GM21737 (cell line): ENCODE data around the gene ZNF462.
"Not testable (repeated sequence)": the region's sequence is repeated elsewhere in the genome, so short reads cannot be mapped to it uniquely, and the experiment has no call there.

Experiments used
- ATAC-seq: cut with Tn5 transposase; IDR thresholded peaks from one replicate; pipeline ENCODE4 v1.9.1; 2021; ENCODE audit warnings: mild to moderate bottlenecking, moderate library complexity; ENCODE audit not compliant: unreplicated experiment

Gene ZNF462

GRCh38 chr9:106885451-106885850 lies 22.5 kb downstream of the ZNF462 start:
- ATAC-seq: no peak

GRCh38 chr9:106886111-106887046 lies 23.4 kb downstream of the ZNF462 start:
- ATAC-seq: no peak

GRCh38 chr9:106887066-106887465 lies 24.1 kb downstream of the ZNF462 start:
- no peak for ATAC-seq

GRCh38 chr9:106889061-106889590 lies 26.2 kb downstream of the ZNF462 start:
- ATAC-seq: no peak

- no peak for ATAC-seq
Measured at GRCh38 chr9:106890608-106891007, 27.6 kb downstream of the ZNF462 start.

GRCh38 chr9:106891286-106891685 lies 28.3 kb downstream of the ZNF462 start:
- ATAC-seq: no peak

- no peak for ATAC-seq
Measured at GRCh38 chr9:106892632-106893031, 29.7 kb downstream of the ZNF462 start.

- no peak for ATAC-seq
Measured at GRCh38 chr9:106893088-106893487, 30.1 kb downstream of the ZNF462 start.

GRCh38 chr9:106896695-106897094 lies 33.7 kb downstream of the ZNF462 start:
- no peak for ATAC-seq

GRCh38 chr9:106897236-106897635 lies 34.3 kb downstream of the ZNF462 start:
- no peak for ATAC-seq

- no peak for ATAC-seq
Measured at GRCh38 chr9:106897751-106898150, 34.8 kb downstream of the ZNF462 start.

GRCh38 chr9:106900523-106900922 lies 37.6 kb downstream of the ZNF462 start:
- not testable (repeated sequence) for ATAC-seq

- no peak for ATAC-seq
Measured at GRCh38 chr9:106906129-106906528, 43.2 kb downstream of the ZNF462 start.

- no peak for ATAC-seq
Measured at GRCh38 chr9:106911951-106912350, 49.0 kb downstream of the ZNF462 start.

- no peak for ATAC-seq
Measured at GRCh38 chr9:106913276-106913675, 50.3 kb downstream of the ZNF462 start.

GRCh38 chr9:106915851-106916250 lies 52.9 kb downstream of the ZNF462 start:
- no peak for ATAC-seq

- ATAC-seq: no peak
Measured at GRCh38 chr9:106916466-106917235, 53.7 kb downstream of the ZNF462 start.

GRCh38 chr9:106918825-106919509 lies 56.0 kb downstream of the ZNF462 start:
- no peak for ATAC-seq

GRCh38 chr9:106920091-106920490 lies 57.1 kb downstream of the ZNF462 start:
- ATAC-seq: no peak

- no peak for ATAC-seq
Measured at GRCh38 chr9:106920701-106921283, 57.8 kb downstream of the ZNF462 start.
